Kidney glomerular epithelial cell (primary cell): Measurements from ENCODE around the gene PAFAH1B1.
"Not testable (repeated sequence)": the region's sequence is repeated elsewhere in the genome, so short reads cannot be mapped to it uniquely, and the experiment has no call there.

Source experiments
- DNase-seq: peaks from one replicate; lab custom pipeline; 2025; lab: John Stamatoyannopoulos, UW

PAFAH1B1 gene

DNA sequence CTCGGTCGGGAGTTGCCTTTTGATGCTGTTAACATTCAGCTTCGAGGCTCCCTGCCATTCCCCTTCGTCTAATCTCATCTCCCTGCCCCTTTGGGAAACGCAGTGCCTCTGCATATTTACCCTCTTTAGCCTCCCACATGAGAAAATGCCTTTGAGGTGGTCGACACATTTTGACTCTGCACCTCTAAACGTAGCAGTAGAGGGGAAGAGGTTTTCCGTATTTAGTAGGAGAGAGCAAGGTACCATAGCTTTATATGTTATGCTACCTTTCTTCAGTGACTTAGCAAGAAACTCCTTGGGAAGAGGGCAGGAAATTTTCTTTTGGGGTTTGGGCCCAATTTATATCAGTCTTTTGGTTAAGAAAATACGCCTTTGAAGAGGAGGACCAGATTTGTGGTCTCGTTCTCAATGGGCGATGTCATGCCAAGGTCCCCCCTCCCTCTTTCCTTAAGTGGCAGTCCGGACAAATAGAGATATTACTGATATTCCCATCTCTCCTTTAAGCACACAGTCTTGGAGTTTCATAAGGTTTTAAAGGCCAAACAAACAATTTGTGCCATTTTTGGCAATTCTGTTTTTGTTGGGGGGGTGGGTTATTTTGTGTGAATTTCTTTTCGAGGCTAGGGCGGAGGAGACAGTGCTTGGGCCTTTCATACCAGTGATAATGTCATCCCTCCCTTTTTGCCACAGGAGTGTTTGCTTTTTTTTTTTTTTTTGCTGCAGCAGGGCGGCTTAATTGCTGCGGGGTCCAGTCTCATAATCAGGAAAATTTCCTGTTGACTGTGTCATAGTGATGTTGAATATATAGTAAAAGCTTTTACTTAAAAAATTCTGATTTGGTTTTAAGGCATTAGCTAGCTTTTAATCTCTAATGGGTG, 1.5 kb downstream of the PAFAH1B1 start:
- peak; percentile 17 for DNase-seq

GRCh38 chr17:2595716-2596115, 2.3 kb downstream of the PAFAH1B1 start:
- no peak for DNase-seq

DNA sequence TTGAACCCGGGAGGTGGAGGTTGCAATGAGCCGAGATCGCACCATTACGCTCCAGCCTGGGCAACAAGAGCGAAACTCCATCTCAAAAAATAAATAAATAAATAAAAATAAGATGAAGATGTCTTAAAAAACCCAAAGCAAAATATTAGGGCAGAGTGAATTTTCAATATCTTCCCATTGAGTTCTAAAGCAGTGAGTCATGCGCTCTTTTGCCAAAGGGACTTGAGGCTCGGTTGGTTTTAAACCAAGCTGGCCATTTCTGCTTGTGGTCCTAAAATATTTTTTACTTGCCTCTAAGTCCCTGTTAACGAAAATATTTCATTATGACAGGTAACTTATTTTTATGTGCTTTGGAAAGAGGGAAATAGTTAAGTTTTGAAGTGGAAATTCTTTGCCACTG, 4.7 kb downstream of the PAFAH1B1 start:
- DNase-seq = no peak

- DNase-seq = no peak
These were observed 9.2 kb downstream of the PAFAH1B1 start for GRCh38 chr17:2602597-2603017.

- DNase-seq = no peak
These were observed 15.0 kb downstream of the PAFAH1B1 start for GRCh38 chr17:2608350-2608913.

DNA sequence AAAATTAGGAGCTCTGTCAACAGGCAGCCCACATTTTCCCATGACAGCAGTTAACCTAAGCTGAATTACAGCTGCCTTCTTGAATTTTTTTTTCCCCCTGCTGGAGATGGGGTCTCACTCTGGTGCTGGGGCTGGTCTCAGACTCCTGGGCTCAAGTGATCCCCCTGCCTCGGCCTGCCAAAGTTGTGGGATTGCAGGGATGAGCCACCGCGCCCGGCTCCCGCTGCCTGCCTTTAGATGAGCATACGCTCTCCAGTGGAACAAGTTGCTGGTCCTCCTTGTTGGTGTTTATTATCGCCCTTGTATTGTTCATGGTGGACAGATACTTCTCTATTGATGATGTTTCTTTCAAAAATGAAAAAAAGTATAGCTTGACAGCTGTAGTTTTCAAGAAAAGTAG, 15.6 kb downstream of the PAFAH1B1 start:
- no peak for DNase-seq

DNA sequence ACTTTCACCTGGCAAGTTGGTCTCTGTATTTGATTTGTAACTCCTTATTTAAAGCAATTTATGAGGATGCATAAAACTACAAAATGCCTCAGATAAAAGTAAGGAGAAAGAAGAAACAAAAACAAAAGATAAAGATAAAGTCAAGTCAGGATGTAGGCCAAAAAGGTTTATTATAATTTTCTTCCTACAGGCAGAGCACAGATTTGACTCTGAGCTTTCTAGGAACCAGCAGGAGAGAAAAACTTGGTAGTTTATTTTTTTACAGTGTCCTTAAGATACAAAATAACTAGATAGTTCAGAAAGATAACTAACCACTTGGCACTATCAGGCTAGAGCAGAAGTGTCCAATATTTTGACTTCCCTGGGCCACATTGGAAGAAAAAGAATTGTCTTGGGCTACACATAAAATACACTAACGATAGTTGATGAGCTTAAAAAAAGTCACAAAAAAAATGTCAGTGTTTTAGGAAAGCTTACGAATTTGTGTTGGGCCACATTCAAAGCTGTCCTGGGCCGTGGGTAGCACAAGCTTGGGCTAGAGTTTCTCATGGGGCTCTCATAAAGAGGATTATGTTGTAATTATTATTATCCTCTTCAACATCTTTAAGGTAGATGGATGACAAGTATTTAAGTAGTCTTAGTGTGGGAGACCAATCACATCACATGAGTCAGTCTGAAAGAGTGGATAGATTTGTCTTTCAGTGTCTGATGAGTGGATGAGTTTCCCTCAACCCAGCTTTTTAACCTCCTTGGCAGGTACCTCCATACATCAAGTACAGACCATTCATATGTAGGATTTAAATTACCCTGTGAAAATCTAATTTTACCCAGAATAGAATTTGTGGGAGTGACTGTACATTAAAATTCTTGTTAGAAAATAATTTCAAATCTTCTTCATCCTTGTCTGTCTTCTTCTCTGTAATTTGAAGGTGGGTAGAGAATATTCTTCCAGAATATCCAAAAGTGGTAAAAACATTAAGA, 17.0 kb downstream of the PAFAH1B1 start:
- DNase-seq = no peak

GRCh38 chr17:2611627-2612026, 18.2 kb downstream of the PAFAH1B1 start:
- no peak for DNase-seq

DNA sequence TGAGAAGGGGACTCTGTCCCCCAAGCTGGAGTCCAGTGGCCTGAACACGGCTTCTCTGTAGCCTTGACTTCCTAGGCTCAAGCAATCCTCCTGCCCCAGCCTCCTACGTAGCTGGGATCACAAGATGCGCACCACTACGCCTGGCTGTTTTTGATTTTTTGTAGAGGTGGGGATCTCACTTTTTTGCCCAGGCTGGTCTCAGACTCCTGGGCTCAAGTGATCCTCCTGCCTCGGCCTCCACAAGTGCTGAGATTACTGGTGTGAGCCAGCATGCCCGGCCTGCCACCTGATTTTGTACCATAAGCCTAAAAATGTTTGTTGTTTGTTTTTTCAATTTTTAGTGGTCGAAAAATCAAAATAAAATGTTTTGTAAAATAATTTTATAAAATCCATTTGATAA, 19.2 kb downstream of the PAFAH1B1 start:
- no peak for DNase-seq

- no peak for DNase-seq
These were observed 19.8 kb downstream of the PAFAH1B1 start for GRCh38 chr17:2613089-2613808.

DNA sequence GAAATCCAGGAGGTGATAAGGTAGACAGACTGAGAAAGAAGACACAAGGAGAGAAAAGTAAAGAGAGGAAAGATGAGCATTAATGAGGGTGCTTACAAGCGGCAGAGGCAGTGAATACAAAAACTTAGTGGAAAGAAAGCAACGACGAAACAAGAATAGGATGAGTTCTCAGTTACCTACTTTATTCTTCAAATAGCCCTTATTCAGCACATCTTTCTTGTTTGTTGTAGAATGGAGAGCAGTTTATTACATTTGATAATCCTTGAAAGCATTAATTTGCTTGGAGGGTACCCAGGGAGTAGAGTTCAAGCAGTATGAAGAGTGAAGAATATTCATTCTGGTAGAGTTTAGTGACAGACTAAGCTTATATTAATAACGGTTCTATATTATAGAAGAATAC, 22.4 kb downstream of the PAFAH1B1 start:
- DNase-seq = no peak

GRCh38 chr17:2621241-2621640, 27.8 kb downstream of the PAFAH1B1 start:
- DNase-seq = no peak

GRCh38 chr17:2621951-2622405, 28.5 kb downstream of the PAFAH1B1 start:
- DNase-seq = not testable (repeated sequence)

DNA sequence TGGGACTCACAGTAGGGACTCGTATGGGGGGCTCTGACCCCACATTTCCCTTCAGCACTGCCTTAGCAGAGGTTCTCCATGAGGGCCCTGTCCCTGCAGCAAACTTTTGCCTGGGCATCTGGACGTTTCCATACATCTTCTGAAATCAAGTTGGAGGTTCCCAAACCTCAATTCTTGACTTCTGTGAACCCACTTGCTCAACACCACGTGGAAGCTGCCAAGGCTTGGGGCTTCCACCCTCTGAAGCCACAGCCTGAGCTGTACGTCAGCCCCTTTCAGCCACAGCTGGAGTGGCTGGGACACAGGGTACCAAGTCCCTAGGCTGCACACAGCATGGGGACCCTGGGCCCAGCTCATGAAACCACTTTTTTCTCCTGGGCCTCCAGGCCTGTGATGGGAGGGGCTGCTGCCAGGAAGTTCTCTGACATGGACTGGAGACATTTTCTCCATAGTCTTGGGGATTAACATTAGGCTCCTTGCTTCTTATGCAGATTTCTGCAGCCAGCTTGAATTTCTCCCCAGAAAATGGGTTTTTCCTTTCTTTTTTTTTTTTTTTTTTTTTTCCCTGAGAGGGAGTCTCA, 29.4 kb downstream of the PAFAH1B1 start:
- DNase-seq = not testable (repeated sequence)

GRCh38 chr17:2624292-2624731, 30.9 kb downstream of the PAFAH1B1 start:
- no peak for DNase-seq

DNA sequence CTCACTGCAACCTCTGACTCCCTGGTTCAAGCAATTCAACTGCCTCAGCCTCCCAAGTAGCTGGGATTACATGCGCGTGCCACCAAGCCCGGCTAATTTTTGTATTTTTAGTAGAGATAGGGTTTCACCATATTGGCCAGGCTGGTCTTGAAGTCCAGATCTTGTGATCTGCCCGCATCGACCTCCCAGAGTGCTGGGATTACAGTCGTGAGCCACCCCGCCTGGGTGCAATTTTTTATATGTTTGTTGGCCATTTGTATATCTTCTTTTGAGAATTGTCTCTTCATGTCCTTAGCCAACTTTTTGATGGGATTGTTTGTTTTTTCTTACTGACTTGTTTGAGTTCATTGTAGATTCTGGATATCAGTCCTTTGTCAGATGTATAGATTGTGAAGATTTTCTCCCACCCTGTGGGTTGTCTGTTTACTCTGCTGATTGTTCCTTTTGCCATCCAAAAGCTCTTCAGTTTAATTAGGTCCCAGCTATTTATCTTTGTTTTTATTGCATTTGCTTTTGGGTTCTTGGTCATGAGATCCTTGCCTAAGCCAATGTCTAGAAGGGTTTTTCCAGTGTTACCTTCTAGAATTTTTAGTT, 33.3 kb downstream of the PAFAH1B1 start:
- DNase-seq = not testable (repeated sequence)

GRCh38 chr17:2628922-2629321, 35.5 kb downstream of the PAFAH1B1 start:
- DNase-seq = not testable (repeated sequence)

DNA sequence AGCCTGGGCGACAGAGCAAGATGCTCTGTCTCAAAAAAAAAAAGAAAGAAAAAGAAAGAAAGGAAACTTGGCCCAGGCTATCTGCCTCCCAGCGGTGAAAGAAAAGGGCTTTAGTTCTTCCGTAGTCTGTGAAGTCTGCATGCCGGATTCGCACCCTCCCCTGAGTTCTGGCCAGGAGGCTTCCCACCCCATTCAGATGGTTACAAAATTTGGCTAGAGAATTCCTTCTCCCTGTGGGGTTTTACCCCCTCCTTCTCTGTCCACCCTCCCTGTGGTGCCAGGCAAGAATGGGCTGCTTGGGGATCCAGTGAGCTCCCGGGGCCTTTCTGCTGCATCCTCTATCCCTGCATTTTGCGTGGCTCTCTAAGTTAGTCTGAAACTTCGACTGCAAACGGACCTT, 37.8 kb downstream of the PAFAH1B1 start:
- DNase-seq = no peak

DNA sequence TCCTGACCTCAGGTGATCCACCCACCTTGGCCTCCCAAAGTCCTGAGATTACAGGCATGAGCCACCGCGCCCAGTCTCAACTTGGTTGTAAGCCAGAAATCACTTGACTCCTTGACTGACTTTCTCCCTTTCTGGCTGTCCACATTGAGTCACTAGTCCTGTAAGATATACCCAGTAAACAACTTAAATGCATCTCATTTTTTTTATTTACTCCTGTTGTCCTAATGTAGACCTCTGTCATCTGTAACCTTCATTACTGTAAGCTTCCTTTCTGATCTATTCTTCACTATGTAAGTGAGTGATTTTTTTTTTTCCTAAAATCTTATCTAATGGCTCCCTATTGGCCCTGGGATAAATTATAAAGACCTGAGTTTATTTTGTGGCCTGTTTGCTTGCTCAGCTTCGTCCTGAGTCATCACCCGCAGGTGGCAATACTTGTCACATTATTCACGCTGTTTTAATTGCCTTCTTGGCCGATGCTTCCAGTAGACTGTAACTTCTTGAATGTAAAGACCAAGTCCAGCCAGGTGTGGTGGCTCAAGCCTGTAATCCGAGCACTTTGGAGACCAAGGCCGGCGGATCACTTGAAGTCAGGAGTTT, 41.0 kb downstream of the PAFAH1B1 start:
- DNase-seq = peak; percentile 60

DNA sequence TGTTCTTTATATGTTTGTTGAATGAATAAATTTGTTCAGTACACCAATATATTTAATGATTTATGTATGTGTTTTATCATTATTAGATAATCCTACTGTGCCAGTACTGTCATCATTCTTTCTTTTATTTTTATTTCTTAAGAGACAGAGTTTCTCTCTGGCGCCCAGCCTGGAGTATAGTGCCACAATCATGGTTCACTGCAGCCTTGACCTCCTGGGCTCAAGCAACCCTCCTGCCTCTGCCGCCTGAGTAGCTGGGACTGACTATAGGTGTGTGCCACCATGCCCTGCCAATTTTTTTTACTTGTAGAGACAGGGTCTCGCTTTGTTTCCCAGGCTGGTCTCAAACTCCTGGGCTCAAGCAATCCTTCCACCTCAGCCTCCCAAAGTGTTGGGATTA, 41.8 kb downstream of the PAFAH1B1 start:
- DNase-seq = no peak
